Ishikawa (cell line): ENCODE results near the gene P3H1.

ENCODE experiments used
- CEBPB ChIP-seq: IDR thresholded peaks from 2 replicates; pipeline ENCODE4 v1.6.1; 2012
- CREB1 ChIP-seq: IDR thresholded peaks from 2 replicates; pipeline ENCODE4 v1.6.1; 2012; ENCODE audit warnings: low read depth
- EGR1 ChIP-seq: IDR thresholded peaks from 2 replicates; pipeline ENCODE4 v1.6.1; 2012
- EP300 ChIP-seq: IDR thresholded peaks from 2 replicates; pipeline ENCODE4 v1.6.1; 2012; ENCODE audit warnings: borderline replicate concordance
- FOXM1 ChIP-seq: IDR thresholded peaks from 2 replicates; pipeline ENCODE4 v1.6.1; 2012; ENCODE audit warnings: low read depth, borderline replicate concordance
- NFIC ChIP-seq: IDR thresholded peaks from 2 replicates; pipeline ENCODE4 v1.6.1; 2012
- RAD21 ChIP-seq: IDR thresholded peaks from 2 replicates; pipeline ENCODE4 v1.6.1; 2012; ENCODE audit warnings: low read depth
- TAF1 ChIP-seq: IDR thresholded peaks from 2 replicates; pipeline ENCODE4 v1.6.1; 2012; ENCODE audit warnings: low read depth, mild to moderate bottlenecking
- TCF12 ChIP-seq: IDR thresholded peaks from 2 replicates; pipeline ENCODE4 v1.6.1; 2012; ENCODE audit warnings: low read depth
- TEAD4 ChIP-seq: IDR thresholded peaks from 2 replicates; pipeline ENCODE4 v1.6.1; 2012
- YY1 ChIP-seq: IDR thresholded peaks from 2 replicates; pipeline ENCODE4 v1.6.1; 2012; ENCODE audit warnings: low read depth
- ZBTB7A ChIP-seq: IDR thresholded peaks from 2 replicates; pipeline ENCODE4 v1.6.1; 2012; ENCODE audit warnings: low read depth
- TF ChIP-seq, protein P1 (sequence below): IDR thresholded peaks from 2 replicates; pipeline ENCODE4 v1.6.1; 2012; ENCODE audit warnings: low read depth, mild to moderate bottlenecking
- TF ChIP-seq, protein P2 (sequence below): IDR thresholded peaks from 2 replicates; pipeline ENCODE4 v1.6.1; 2012
- TF ChIP-seq, protein P3 (sequence below): IDR thresholded peaks from 2 replicates; pipeline ENCODE4 v1.6.1; 2012

Gene P3H1

DNA sequence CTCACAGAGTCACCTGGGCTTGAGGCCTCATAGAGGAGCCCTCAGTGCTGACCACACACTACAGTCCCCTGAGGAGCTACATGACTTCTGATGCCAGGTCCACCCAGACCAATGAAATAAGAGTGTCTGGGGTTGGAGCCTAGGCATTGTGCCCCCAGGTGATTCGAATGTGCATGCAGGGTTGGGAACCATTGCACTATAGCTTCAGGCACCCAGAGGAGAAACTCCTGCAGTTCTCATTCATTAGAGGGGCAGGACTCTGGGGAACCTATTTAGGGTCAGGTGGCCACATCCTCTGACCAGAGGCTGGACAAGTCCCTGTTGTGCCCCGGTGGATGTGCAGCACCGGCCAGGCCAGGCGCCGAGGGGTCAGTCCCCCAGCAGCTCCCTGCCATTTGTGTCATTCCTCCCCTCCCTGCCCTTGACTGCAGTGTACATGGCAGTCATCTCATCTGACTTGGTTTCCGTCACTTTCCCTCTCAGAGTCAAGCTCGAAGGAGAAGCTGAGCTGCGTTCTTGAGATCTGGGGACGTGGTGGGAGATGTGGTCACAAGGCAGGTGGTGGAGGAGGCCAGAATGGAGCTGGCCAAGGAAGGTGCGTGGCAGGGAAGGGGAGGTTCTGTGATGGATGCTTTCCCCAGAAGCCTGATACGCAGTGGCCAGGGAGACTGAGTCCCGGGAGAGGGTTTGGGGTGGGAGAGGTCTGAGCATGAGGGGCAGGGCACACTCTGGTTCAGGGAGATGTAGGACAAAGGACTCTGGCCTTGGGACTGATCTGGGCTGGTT, 33.2 kb downstream of the P3H1 start:
- TF ChIP-seq YY1, result no peak
- TF ChIP-seq FOXM1, result no peak
- TF ChIP-seq RAD21, result no peak
- TF ChIP-seq TCF12, result no peak
- no peak for TF ChIP-seq ZBTB7A
- no peak for TF ChIP-seq TAF1

DNA sequence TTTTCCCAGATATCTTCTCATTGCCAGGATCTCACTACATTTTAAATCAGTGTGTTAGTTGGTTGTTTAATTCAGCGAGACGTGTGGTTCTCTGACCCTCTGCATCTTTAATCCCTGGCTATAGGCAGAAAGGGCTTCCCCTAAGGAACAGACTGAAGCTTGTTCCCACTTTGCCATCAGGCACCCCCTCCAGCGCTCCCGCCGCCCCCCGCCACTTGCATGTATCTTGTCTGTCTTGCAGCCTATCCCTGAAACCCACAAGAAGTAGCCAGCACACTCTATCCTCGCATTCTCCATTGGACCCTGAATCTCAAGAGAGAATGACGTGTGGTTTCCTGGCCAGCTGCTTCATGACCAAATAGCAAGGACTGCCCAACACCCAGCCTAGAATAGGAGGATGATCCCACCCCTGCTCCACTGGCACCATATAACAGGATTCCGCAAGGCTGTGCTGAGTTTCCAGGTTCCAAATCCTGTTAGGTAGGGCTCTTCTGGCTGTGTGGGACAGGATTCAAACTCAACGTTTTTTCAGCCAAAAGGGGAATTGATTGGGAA, 34.6 kb downstream of the P3H1 start:
- TF ChIP-seq EGR1 (no peak), TCF12 (no peak), TEAD4 (no peak), TAF1 (no peak), CREB1 (no peak), YY1 (no peak), EP300 (no peak), CEBPB (no peak), FOXM1 (no peak), RAD21 (no peak), ZBTB7A (no peak), NFIC (no peak)
- TF ChIP-seq, protein P1, sequence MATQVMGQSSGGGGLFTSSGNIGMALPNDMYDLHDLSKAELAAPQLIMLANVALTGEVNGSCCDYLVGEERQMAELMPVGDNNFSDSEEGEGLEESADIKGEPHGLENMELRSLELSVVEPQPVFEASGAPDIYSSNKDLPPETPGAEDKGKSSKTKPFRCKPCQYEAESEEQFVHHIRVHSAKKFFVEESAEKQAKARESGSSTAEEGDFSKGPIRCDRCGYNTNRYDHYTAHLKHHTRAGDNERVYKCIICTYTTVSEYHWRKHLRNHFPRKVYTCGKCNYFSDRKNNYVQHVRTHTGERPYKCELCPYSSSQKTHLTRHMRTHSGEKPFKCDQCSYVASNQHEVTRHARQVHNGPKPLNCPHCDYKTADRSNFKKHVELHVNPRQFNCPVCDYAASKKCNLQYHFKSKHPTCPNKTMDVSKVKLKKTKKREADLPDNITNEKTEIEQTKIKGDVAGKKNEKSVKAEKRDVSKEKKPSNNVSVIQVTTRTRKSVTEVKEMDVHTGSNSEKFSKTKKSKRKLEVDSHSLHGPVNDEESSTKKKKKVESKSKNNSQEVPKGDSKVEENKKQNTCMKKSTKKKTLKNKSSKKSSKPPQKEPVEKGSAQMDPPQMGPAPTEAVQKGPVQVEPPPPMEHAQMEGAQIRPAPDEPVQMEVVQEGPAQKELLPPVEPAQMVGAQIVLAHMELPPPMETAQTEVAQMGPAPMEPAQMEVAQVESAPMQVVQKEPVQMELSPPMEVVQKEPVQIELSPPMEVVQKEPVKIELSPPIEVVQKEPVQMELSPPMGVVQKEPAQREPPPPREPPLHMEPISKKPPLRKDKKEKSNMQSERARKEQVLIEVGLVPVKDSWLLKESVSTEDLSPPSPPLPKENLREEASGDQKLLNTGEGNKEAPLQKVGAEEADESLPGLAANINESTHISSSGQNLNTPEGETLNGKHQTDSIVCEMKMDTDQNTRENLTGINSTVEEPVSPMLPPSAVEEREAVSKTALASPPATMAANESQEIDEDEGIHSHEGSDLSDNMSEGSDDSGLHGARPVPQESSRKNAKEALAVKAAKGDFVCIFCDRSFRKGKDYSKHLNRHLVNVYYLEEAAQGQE, result no peak
- TF ChIP-seq, protein P2, sequence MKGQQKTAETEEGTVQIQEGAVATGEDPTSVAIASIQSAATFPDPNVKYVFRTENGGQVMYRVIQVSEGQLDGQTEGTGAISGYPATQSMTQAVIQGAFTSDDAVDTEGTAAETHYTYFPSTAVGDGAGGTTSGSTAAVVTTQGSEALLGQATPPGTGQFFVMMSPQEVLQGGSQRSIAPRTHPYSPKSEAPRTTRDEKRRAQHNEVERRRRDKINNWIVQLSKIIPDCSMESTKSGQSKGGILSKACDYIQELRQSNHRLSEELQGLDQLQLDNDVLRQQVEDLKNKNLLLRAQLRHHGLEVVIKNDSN, result no peak
- TF ChIP-seq, protein P3, sequence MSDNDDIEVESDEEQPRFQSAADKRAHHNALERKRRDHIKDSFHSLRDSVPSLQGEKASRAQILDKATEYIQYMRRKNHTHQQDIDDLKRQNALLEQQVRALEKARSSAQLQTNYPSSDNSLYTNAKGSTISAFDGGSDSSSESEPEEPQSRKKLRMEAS, result no peak

DNA sequence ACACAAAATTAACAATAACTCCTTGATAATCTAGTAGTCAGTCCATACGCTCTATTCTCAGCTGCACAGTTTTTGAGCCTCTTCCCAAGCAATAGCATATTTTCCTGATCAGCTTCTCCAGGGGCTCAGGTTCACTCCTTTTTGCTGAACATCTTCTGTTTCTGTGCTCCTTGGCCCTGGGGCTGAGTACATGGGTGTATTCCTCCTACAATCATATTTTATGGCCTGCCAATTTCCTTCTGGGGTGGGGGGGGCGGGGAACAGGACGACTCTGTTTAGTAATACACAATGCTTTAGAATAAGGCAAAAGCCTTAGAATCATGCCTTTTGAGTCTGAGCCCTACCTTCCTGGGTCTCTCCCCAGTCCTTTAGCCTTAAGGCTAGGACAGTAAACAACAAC, 35.2 kb downstream of the P3H1 start:
- TF ChIP-seq, protein P1, result no peak
- TF ChIP-seq ZBTB7A, result no peak
- no peak for TF ChIP-seq EGR1
- TF ChIP-seq, protein P3, result no peak
- no peak for TF ChIP-seq TCF12
- no peak for TF ChIP-seq TEAD4
- no peak for TF ChIP-seq TAF1
- no peak for TF ChIP-seq RAD21
- TF ChIP-seq, protein P2, result no peak

DNA sequence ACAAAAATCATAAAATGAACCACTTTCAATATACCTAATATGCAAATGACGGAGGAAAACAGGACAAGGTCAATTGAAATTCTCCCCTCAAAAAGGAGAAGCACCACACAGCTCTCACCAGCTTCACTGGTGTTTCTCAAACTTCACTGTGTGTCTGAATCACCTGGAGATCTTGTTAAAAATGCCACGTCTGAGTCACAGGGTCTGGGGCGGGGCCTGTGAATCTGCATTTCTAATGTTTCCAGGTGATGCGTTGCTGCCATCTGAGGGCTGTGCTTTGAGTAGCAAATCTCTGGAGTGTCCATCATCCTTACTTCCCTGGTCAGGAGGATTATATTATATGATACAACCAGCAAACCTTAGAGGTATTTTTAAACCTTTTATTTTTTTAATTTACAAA, 35.8 kb downstream of the P3H1 start:
- TF ChIP-seq RAD21, result peak; percentile 78
- TF ChIP-seq TEAD4, result no peak

DNA sequence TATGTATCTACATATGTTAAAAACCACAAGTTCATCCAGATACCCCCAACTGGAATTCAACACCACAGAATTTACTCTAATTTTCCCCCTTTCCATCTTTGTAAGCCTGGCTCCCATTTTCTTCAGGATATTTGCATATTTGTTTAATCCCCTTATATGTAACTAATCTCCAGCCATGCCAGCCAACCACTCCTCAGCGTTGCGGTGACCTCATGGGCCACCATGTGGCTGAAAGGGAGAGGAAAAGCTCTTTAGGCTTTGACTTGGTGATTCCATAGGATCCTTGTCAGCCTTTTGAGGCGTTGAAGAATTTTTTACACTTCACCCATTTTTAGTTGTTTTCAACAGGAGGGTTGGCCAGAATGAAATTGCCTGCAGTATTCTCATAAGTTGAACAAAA, 36.8 kb downstream of the P3H1 start:
- no peak for TF ChIP-seq ZBTB7A
- no peak for TF ChIP-seq TEAD4
- TF ChIP-seq TCF12, result no peak
- TF ChIP-seq, protein P3, result no peak
- TF ChIP-seq CEBPB, result no peak
- TF ChIP-seq TAF1, result no peak
- TF ChIP-seq EP300, result no peak
- TF ChIP-seq RAD21, result no peak
- no peak for TF ChIP-seq YY1
- TF ChIP-seq CREB1, result no peak
- TF ChIP-seq, protein P1, result no peak
- no peak for TF ChIP-seq EGR1
- TF ChIP-seq NFIC, result no peak
- no peak for TF ChIP-seq FOXM1
- TF ChIP-seq, protein P2, result no peak
